Smooth muscle cell (in vitro differentiated cells): Measurements from ENCODE around the gene CWC22. TPM values are rescaled to one million over a fixed set of nuclear protein-coding genes. Genes with fewer than 3 reads are reported as not detected.
"Not testable (repeated sequence)": the region's sequence is repeated elsewhere in the genome, so short reads cannot be mapped to it uniquely, and the experiment has no call there.

Experiments
- DNase-seq: peaks from one replicate; lab custom pipeline; 2025; ENCODE audit not compliant: unreplicated experiment; lab: John Stamatoyannopoulos, UW
- H2AFZ ChIP-seq: fragments of 200-600 bp; sonication (generic); 2 replicates; pipeline ENCODE4 v1.6.0; 2016; ENCODE audit warnings: antibody characterized with exemption, low read depth, mild to moderate bottlenecking
- H3F3A ChIP-seq: fragments of 200-600 bp; sonication (generic); 2 replicates; pipeline ENCODE4 v1.6.0; 2017; ENCODE audit warnings: antibody characterized with exemption, low read depth
- H3K27ac ChIP-seq: fragments of 200-600 bp; sonication (generic); 2 replicates; pipeline ENCODE4 v1.5.1; 2016; ENCODE audit warnings: low read depth, mild to moderate bottlenecking
- H3K27me3 ChIP-seq: fragments of 200-600 bp; sonication (generic); 2 replicates; pipeline ENCODE4 v1.6.1; 2016; ENCODE audit warnings: low read depth, mild to moderate bottlenecking
- H3K36me3 ChIP-seq: fragments of 200-600 bp; sonication (generic); 2 replicates; pipeline ENCODE4 v1.5.1; 2016; ENCODE audit warnings: low read depth
- H3K4me1 ChIP-seq: fragments of 200-600 bp; sonication (generic); 2 replicates; pipeline ENCODE4 v1.5.1; 2016; ENCODE audit warnings: low read depth
- H3K4me2 ChIP-seq: fragments of 200-600 bp; sonication (generic); 2 replicates; pipeline ENCODE4 v1.6.0; 2016; ENCODE audit warnings: mild to moderate bottlenecking
- H3K4me3 ChIP-seq: fragments of 200-600 bp; sonication (generic); 2 replicates; pipeline ENCODE4 v1.5.1; 2016; ENCODE audit warnings: mild to moderate bottlenecking
- H3K79me2 ChIP-seq: fragments of 200-600 bp; sonication (generic); 2 replicates; pipeline ENCODE4 v1.6.0; 2016; ENCODE audit warnings: low read depth, mild to moderate bottlenecking
- H3K9ac ChIP-seq: fragments of 200-600 bp; sonication (generic); 2 replicates; pipeline ENCODE4 v1.6.0; 2016; ENCODE audit warnings: low read depth
- H3K9me3 ChIP-seq: fragments of 200-600 bp; sonication (generic); replicated peaks from 2 replicates; pipeline ENCODE4 v1.5.1; 2016; ENCODE audit warnings: low read depth
- H4K20me1 ChIP-seq: fragments of 200-600 bp; sonication (generic); 2 replicates; pipeline ENCODE4 v1.6.0; 2016; ENCODE audit warnings: low read depth
- WGBS: methylation state at CpG from one replicate; pipeline ENCODE4 v1.1.7; 2016; ENCODE audit warnings: low lambda C conversion rate; 5-methylcytosine and 5-hydroxymethylcytosine counted together
- polyA plus RNA-seq: library from polyadenylated mRNA; unstranded; fragments of >200 nt; fragmentation: Nextera tagmentation; extraction: Ambion mirVana; gene quantifications from 2 replicates; pipeline ENCODE4 v1.2.1, GENCODE V29; 2016
- total RNA-seq: library from RNA; depleted of rRNA; stranded (reverse); fragments of >200 nt; gene quantifications from 2 replicates; pipeline ENCODE4 v1.2.3, GENCODE V29; 2014
- TF ChIP-seq, protein P1 (sequence below): fragments of 200-600 bp; sonication (generic); IDR thresholded peaks from 2 replicates; pipeline ENCODE4 v1.5.1; 2017; ENCODE audit warnings: borderline replicate concordance, mild to moderate bottlenecking, antibody characterized with exemption; ENCODE audit not compliant: insufficient read depth, poor library complexity, severe bottlenecking

CWC22 gene
- total and polyA plus RNA-seq, 2 experiments from 2014 or later = 16.5 to 17.3 TPM

DNA sequence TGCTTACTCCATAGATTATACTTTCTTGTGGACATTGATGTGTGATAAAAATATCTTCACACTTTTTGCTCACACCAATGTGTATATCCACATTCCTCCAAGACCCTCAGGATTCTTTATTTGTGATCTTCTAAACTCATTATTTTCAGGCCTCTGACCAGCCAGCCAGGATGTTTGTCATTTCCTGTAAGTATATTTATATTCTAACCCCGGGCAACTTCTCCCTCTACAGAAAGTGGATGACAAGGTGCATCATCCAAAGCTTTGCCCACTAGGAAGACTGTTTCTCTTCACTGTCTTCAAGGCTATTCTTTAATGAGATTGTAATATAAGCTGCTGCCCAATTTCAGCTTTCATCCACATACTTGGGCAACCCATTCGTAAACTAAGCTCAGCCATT, 3.6 kb upstream of the CWC22 start:
- WGBS = 90% methylated on average over 2 of the region's 2 CpGs
- Histone ChIP-seq H3K27me3 (no peaks in the 10 kb centered on the region), H3K4me2 (no peak overlapping the region), H3K27ac (no peak overlapping the region), H2AFZ (no peak overlapping the region), H3K4me1 (peaks cover 10% of the 10 kb centered on the region), H3K79me2 (peaks cover 12% of the 10 kb centered on the region), H3F3A (no peaks in the 10 kb centered on the region), H4K20me1 (no peaks in the 10 kb centered on the region), H3K9ac (no peak overlapping the region), H3K9me3 (no peaks in the 10 kb centered on the region), H3K4me3 (no peak overlapping the region), H3K36me3 (no peaks in the 10 kb centered on the region)
- TF ChIP-seq, protein P1, sequence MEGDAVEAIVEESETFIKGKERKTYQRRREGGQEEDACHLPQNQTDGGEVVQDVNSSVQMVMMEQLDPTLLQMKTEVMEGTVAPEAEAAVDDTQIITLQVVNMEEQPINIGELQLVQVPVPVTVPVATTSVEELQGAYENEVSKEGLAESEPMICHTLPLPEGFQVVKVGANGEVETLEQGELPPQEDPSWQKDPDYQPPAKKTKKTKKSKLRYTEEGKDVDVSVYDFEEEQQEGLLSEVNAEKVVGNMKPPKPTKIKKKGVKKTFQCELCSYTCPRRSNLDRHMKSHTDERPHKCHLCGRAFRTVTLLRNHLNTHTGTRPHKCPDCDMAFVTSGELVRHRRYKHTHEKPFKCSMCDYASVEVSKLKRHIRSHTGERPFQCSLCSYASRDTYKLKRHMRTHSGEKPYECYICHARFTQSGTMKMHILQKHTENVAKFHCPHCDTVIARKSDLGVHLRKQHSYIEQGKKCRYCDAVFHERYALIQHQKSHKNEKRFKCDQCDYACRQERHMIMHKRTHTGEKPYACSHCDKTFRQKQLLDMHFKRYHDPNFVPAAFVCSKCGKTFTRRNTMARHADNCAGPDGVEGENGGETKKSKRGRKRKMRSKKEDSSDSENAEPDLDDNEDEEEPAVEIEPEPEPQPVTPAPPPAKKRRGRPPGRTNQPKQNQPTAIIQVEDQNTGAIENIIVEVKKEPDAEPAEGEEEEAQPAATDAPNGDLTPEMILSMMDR = no peak
- DNase-seq = no peak

DNA sequence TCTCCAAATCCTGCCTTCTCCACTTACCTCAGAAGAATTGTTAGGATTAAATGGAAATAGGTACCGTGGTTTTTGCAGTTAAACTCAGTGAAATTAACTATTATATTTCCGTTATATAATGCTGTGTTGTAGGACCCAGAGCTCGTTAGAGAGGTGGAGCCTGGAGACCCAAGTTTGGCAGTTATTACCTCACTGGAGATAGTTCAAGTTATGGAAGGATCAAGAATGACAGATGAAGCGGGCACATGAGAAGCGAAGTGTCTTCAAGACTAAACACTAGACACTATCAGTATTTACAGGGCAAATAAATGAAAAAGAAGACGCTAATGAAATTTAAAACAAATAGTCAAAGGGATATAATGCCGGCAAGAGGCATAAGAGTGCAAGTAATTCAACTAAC, 866 bp downstream of the CWC22 start:
- Histone ChIP-seq H3K9ac (peak overlapping the region; percentile 99), H3K79me2 (peaks cover 51% of the 10 kb centered on the region), H3K4me1 (peaks cover 11% of the 10 kb centered on the region), H2AFZ (peak overlapping the region; percentile 98), H3F3A (no peaks in the 10 kb centered on the region), H3K27me3 (no peaks in the 10 kb centered on the region), H3K36me3 (no peaks in the 10 kb centered on the region), H3K9me3 (no peaks in the 10 kb centered on the region), H3K4me3 (peak overlapping the region; percentile 84), H3K4me2 (peak overlapping the region; percentile 91), H4K20me1 (peaks cover 20% of the 10 kb centered on the region), H3K27ac (peak overlapping the region; percentile 96)
- 36% methylated on average over 7 of the region's 7 CpGs for WGBS
- TF ChIP-seq, protein P1 = no peak
- no peak for DNase-seq

DNA sequence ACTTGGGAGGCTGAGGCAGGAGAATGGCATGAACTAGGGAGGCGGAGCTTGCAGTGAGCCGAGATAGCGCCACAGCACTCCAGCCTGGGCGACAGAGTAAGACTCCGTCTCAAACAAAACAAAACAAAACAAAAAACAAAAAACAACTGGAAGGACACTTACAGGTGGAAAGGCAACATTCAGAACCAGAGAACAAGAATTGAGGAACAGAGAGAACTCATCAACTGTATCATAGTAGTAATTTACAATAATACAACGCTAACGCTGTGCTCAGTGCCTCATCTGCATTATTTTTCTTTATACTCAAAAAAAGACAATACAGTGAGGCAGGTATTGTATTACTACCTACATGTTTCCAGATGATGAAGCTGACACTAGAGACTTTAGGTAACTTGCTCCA, 1.6 kb downstream of the CWC22 start:
- Histone ChIP-seq H3K4me3 (peak overlapping the region; percentile 84), H3K79me2 (peaks cover 59% of the 10 kb centered on the region), H3K4me2 (peak overlapping the region; percentile 91), H3K4me1 (peaks cover 11% of the 10 kb centered on the region), H4K20me1 (peaks cover 28% of the 10 kb centered on the region)
- H3K27me3 ChIP-seq, H2AFZ ChIP-seq, H3K36me3 ChIP-seq, H3K9ac ChIP-seq, H3F3A ChIP-seq, DNase-seq, H3K27ac ChIP-seq, H3K9me3 ChIP-seq: not testable (repeated sequence)
- 96% methylated on average over 7 of the region's 7 CpGs for WGBS

DNA sequence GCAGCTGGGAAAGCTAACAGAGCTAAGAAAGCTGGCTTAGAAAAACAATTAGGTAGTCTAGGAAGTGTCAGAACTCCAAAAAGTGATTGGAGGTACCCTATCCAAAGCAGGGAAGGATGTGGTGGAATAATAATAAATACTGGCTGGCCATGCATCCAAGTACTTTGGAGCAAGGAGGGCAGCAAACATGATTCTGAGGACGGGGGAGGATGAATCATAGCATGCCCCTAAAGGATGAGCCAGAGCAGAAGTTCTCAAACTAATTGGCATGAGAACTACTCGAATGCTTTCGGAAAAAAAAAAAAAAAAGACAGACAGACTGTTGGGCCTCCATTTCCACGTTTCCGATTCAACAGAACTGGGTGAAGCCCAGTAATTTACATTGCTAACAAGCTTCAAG, 2.4 kb downstream of the CWC22 start:
- Histone ChIP-seq H3K27me3 (no peaks in the 10 kb centered on the region), H3K36me3 (no peaks in the 10 kb centered on the region), H3K27ac (no peak overlapping the region), H2AFZ (no peak overlapping the region), H3F3A (no peaks in the 10 kb centered on the region), H3K4me1 (peaks cover 11% of the 10 kb centered on the region), H3K79me2 (peaks cover 66% of the 10 kb centered on the region), H3K9me3 (no peaks in the 10 kb centered on the region), H3K4me2 (no peak overlapping the region), H3K4me3 (no peak overlapping the region), H3K9ac (no peak overlapping the region), H4K20me1 (peaks cover 34% of the 10 kb centered on the region)
- no peak for DNase-seq
- WGBS = 65% methylated on average over 5 of the region's 5 CpGs
- TF ChIP-seq, protein P1 = no peak
